T47D (cell line): ENCODE measurements around the gene EML4.
"Not testable (repeated sequence)": the region's sequence is repeated elsewhere in the genome, so short reads cannot be mapped to it uniquely, and the experiment has no call there.

ENCODE experiments used
- DNase-seq, 2 experiments: peaks; one replicate each; pipeline versions ENCODE4 v3.0.0 to v3.0.0-alpha.2; 2011 to 2012; ENCODE audit warnings: low read depth in 1 of 2, low spot score in 1 of 2
- JUND ChIP-seq: IDR thresholded peaks from 2 replicates; pipeline ENCODE4 v1.6.1; 2012; ENCODE audit warnings: low read depth
- in situ Hi-C: cut with HindIII; loops from 2 replicates; pipeline ENCODE4 v1.10.0; 2016; ENCODE audit warnings: low sequenced_read_pairs, low pct_unique_long_range_greater_than_20kb

EML4 gene

DNA sequence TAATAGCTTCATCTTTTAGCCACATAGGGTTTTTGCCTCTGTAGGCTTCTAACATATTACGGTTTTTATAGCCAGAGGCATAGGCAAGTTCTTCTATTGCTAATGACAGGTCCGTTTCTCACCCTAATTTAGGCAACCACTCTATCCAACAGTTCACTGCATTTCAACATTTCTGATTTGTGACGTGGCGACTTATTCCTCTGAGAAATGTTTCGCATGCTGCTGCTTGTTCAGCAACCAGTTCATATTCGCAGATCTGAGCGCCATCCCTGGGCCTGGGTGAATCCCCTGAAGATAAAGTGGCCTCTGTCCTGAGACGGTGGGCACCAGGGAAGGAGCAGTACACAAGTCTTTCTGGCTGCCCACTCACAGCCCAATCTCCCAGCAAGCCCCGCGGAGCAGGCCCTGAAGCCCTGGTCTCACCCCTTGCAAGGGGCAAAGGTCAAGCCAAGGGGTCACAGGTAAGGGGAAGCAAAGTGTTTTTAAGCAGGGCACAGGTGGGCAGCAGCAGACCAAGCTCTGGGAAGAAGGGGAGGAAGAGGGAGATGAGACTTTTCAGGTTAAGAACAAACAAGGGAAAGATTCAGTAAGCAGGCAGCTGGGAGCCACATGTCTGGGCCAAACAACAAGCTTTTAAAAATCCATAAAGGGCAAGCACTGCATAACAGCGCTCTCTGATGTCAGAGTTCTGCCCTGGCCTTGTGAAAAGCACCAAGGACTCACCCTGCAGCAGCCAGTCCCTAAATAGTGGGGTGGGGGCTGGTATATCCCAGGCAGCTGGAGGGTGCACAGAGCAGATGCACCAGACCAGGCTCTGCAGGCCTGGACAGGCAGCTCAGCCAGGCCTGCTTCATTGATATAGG, 202.7 kb downstream of the EML4 start:
- in situ Hi-C loops, result no loop called here
- DNase-seq, result no peak
- TF ChIP-seq JUND, result no peak

DNA sequence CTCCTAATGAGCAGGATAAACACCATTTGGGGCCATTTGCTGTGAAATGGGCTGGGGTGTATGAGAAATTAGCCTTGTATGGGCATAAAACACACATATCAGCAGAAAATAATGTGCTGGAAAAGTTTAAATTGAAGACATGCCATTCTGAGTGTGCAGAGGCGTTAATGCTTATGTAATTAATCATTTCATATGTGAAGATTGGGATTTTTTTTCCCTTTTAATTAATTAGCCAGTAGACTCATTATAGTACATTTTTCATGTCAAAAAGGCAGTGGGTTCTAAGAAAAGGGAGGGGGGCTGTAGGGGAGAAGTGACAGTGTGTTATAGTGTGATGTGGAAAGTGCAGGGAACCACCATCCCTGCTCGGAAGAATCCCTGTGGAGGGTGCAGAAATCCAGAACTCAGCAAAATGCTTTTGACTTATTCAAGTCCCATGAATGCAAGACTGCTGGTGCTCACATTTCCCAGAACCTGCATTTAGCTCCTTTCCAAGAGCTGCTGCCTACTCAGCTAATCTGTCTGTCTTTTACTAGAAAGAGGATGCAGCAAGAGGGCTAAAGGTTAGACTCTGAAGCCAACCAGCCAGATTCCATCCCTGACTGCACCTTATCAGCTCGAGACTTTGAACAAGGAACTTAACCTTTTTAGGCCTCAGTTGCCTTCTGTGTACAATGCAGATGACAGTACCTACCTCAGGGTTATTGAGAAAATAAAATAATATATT, 203.5 kb downstream of the EML4 start:
- DNase-seq, result no peak
- no peak for TF ChIP-seq JUND
- in situ Hi-C loops, result no loop called here

DNA sequence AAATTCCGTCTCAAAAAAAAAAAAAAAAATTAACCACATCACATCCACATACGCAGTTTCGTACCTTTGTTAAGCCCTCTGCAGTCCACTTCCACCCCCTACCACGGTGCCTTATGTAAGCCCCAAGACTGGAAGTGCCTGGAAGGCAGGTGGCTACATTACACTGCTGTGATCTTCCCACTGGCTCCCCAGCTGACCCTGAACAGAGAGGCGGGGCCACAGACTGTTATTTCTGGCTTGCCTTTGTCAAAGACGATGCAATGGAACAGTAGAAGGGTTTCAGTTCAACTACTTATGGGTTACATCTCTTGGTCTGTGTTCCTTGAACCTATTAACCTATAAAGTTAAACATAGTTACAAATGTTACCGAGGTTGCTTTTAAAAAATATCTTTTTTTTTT, 207.6 kb downstream of the EML4 start:
- DNase-seq, result no peak
- in situ Hi-C loops, result no loop called here
- no peak for TF ChIP-seq JUND

DNA sequence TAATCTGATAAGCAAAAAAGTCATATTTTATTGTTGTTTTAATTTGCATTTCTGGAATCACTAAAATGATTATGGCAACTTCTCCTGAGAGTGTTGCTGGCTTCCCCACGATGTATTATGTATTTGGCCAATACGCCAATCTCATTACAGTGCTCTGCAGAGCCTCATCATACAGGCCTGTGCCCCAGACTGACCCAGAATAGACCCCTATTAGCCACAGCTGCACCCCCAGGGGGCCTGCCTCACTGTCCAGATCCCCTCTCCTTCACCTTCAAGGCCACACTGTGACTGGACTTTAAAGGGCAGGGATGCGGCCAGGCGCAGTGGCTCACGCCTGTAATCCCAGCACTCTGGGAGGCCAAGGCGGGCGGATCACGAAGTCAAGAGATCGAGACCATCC, 209.3 kb downstream of the EML4 start:
- no peak for DNase-seq
- in situ Hi-C loops, result no loop called here
- TF ChIP-seq JUND, result no peak

DNA sequence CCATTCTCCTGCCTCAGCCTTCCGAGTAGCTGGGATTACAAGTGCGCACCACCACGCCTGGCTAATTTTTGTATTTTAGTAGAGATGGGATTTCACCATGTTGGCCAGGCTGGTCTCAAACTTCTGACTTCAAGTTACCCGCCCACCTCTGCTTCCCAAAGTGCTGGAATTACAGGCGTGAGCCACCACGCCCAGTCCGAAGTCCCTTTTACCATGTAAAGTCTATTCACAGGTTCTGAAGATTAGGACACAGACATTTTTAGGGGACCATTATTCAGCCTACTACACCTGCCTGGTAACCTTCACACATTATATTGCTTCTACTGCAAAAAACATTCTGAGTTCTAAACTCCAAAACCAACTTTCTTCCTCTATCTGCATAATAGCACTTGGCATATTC, 210.9 kb downstream of the EML4 start:
- DNase-seq, in situ Hi-C loops: not testable (repeated sequence)

DNA sequence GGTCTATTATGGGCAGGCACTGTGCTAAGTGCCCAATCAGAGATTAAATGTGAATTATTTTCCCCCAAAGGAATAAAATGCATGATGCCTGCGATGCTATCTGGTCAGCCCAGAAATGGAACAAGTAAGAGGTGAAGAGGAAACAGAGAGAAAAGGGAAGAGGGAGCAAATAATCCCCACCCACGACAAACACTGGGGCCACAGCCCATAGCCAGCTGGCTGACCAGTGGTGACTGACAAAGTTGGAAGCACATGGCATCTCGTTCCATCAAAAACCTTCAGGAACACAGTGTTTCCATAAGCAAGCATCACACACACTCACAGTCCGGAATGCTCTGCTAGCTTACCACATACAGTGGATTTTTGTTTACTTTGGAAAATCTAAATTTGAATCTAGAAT, 213.0 kb downstream of the EML4 start:
- no peak for DNase-seq
- in situ Hi-C loops, result no loop called here

More for the DNA sequence above, 213.0 kb downstream of the EML4 start:
- no peak for TF ChIP-seq JUND
